PC-3 (cell line): ENCODE data around the gene PLXNA1.

Experiments used
- EZH2 ChIP-seq: fragments of 300-600 bp; sonication (generic); IDR thresholded peaks from one replicate; pipeline ENCODE4 v1.6.1; 2017; ENCODE audit warnings: antibody characterized with exemption, mild to moderate bottlenecking, low read length; ENCODE audit not compliant: unreplicated experiment
- EZH2phosphoT487 ChIP-seq: fragments of 300-600 bp; sonication (generic); IDR thresholded peaks from 2 replicates; pipeline ENCODE4 v1.6.1; 2018; ENCODE audit warnings: mild to moderate bottlenecking, antibody characterized with exemption, low read length, borderline replicate concordance
- TF ChIP-seq, protein P1 (sequence below): fragments of 300-600 bp; sonication (generic); conservative IDR thresholded peaks from 2 replicates; pipeline ENCODE4 v1.5.1; 2017; ENCODE audit warnings: antibody characterized with exemption, low read depth, mild to moderate bottlenecking, low read length

DNA sequence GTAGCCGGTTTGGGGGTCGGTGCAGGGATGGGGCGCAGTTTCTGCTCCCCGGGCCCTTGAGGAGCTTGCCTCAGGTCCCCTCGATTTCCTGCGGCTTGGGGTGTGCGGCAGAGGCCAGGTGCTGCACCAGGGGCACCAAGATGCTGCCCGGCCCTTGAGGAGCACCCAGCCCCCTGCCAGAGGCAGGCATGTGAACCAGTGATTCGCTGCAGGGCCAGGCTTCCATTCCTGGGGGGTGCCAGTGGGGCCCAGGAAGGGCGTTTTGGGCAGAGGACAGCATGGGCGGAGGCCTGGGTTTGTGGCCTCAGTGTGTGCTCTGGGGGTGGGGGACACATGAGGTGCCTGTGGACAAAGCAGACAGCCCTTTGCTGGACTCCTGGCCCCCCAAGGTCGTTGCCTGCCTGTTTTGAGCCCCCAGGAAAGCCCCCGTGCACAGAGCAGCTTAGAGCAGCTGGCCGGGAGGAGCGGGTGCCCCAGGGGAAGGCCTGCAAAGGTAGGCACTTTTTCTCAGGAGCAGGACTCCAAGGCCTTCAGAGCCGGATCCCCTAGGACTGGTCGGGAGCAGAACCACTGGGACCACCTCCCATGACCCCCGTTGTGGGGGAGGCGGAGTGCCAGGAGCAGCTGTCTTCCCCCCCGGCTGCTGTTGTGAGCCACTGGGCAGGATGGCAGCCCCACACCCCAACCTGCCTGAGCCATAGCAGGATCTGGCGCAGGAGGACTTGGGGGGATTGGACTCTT, 1.6 kb downstream of the PLXNA1 start:
- TF ChIP-seq, protein P1, sequence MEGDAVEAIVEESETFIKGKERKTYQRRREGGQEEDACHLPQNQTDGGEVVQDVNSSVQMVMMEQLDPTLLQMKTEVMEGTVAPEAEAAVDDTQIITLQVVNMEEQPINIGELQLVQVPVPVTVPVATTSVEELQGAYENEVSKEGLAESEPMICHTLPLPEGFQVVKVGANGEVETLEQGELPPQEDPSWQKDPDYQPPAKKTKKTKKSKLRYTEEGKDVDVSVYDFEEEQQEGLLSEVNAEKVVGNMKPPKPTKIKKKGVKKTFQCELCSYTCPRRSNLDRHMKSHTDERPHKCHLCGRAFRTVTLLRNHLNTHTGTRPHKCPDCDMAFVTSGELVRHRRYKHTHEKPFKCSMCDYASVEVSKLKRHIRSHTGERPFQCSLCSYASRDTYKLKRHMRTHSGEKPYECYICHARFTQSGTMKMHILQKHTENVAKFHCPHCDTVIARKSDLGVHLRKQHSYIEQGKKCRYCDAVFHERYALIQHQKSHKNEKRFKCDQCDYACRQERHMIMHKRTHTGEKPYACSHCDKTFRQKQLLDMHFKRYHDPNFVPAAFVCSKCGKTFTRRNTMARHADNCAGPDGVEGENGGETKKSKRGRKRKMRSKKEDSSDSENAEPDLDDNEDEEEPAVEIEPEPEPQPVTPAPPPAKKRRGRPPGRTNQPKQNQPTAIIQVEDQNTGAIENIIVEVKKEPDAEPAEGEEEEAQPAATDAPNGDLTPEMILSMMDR: no peak
- TF ChIP-seq EZH2phosphoT487: no peak
- TF ChIP-seq EZH2: no peak
